Measurements from ENCODE around the gene PRDM16. TPM values are rescaled to one million over a fixed set of nuclear protein-coding genes. Genes with fewer than 3 reads are reported as not detected.

The PRDM16 gene
- total and polyA plus RNA-seq, 4 donors = 0.05 to 0.67 (median 0.19) TPM

GRCh38 chr1:3029991-3030662, 38.9 kb upstream of the PRDM16 start (continued):
- no peak for TF ChIP-seq ZBTB33 (IDR thresholded peaks at IDR 0.05)
- TF ChIP-seq TAF1 (conservative IDR thresholded peaks at IDR 0.05) = no peak
- TF ChIP-seq MAX (IDR thresholded peaks at IDR 0.05) = no peak
- no peak for TF ChIP-seq RAD21 (IDR thresholded peaks at IDR 0.05)
- no peak for TF ChIP-seq HNF4A (conservative IDR thresholded peaks at IDR 0.05)
- TF ChIP-seq FOXA1 (IDR thresholded peaks at IDR 0.05) = no peak
- TF ChIP-seq NR2F2 (IDR thresholded peaks at IDR 0.05) = no peak
- TF ChIP-seq EGR1 (IDR thresholded peaks at IDR 0.05; ENCODE audit: low read depth in 2 of 2) = no peak
- TF ChIP-seq FOXA2 (IDR thresholded peaks at IDR 0.05) = no peak
- TF ChIP-seq RXRA (IDR thresholded peaks at IDR 0.05) = no peak

GRCh38 chr1:3030663-3031381, 38.2 kb upstream of the PRDM16 start:
- no peaks in the 10 kb centered on the region for H3K36me3 ChIP-seq (ENCODE audit: control insufficient read depth in 4 of 4, insufficient read depth in 3 of 4, low read depth in 1 of 4, low read length in 3 of 4)
- no peaks in the 10 kb centered on the region for H3K9me3 ChIP-seq (ENCODE audit: control insufficient read depth in 4 of 4, low read length in 3 of 4)
- DNase-seq (ENCODE audit: low spot score) = no peak
- WGBS = 78% methylated on average over 22 of the region's 22 CpGs
- H3K4me1 ChIP-seq (ENCODE audit: control insufficient read depth in 4 of 4, insufficient read depth in 4 of 4, low read length in 3 of 4) = no peaks in the 10 kb centered on the region
- no peak overlapping the region for H3K4me3 ChIP-seq (ENCODE audit: low read depth in 1 of 3, low read length in 3 of 3)
- H3K27ac ChIP-seq (ENCODE audit: low read depth in 1 of 2, low read length in 2 of 2) = no peak overlapping the region
- H3K9ac ChIP-seq (ENCODE audit: low read depth in 1 of 2, low read length in 2 of 2) = no peak overlapping the region
- peaks cover 0 to 7% (median 0%) of the 10 kb centered on the region in 4 donors for H3K27me3 ChIP-seq (ENCODE audit: control insufficient read depth in 4 of 4, insufficient read depth in 4 of 4, low read length in 3 of 4)
- no peak for TF ChIP-seq RAD21 (IDR thresholded peaks at IDR 0.05)
- no peak for TF ChIP-seq TAF1 (conservative IDR thresholded peaks at IDR 0.05)
- no peak for TF ChIP-seq JUND (IDR thresholded peaks at IDR 0.05)
- TF ChIP-seq YY1 (IDR thresholded peaks at IDR 0.05) = no peak
- TF ChIP-seq RXRA (IDR thresholded peaks at IDR 0.05) = no peak
- no peak for TF ChIP-seq ZBTB33 (IDR thresholded peaks at IDR 0.05)
- no peak for TF ChIP-seq HNF4A (conservative IDR thresholded peaks at IDR 0.05)
- TF ChIP-seq EGR1 (IDR thresholded peaks at IDR 0.05; ENCODE audit: low read depth in 2 of 2) = no peak

GRCh38 chr1:3031401-3032221, 37.4 kb upstream of the PRDM16 start:
- no peaks in the 10 kb centered on the region for H3K36me3 ChIP-seq (ENCODE audit: control insufficient read depth in 4 of 4, insufficient read depth in 3 of 4, low read depth in 1 of 4, low read length in 3 of 4)
- H3K9ac ChIP-seq (ENCODE audit: low read depth in 1 of 2, low read length in 2 of 2) = no peak overlapping the region
- H3K4me3 ChIP-seq (ENCODE audit: low read depth in 1 of 3, low read length in 3 of 3) = no peak overlapping the region
- H3K4me1 ChIP-seq (ENCODE audit: control insufficient read depth in 4 of 4, insufficient read depth in 4 of 4, low read length in 3 of 4) = no peaks in the 10 kb centered on the region
- TF ChIP-seq EGR1 (IDR thresholded peaks at IDR 0.05; ENCODE audit: low read depth in 2 of 2) (no peak), SP1 (IDR thresholded peaks at IDR 0.05) (no peak), GABPA (IDR thresholded peaks at IDR 0.05 in 1 of 2, conservative IDR thresholded peaks at IDR 0.05 in 1 of 2) (no peak)
- DNase-seq (ENCODE audit: low spot score) = no peak
- H3K27ac ChIP-seq (ENCODE audit: low read depth in 1 of 2, low read length in 2 of 2) = no peak overlapping the region
- H3K9me3 ChIP-seq (ENCODE audit: control insufficient read depth in 4 of 4, low read length in 3 of 4) = no peaks in the 10 kb centered on the region
- peaks cover 0 to 8% (median 0%) of the 10 kb centered on the region in 4 donors for H3K27me3 ChIP-seq (ENCODE audit: control insufficient read depth in 4 of 4, insufficient read depth in 4 of 4, low read length in 3 of 4)
- WGBS = 65% methylated on average over 35 of the region's 35 CpGs
